Aorta (tissue), 5 donors: ENCODE results near the gene UBR4. TPM values are rescaled to one million over a fixed set of nuclear protein-coding genes. Genes with fewer than 3 reads are reported as not detected.
"Not testable (repeated sequence)": the region's sequence is repeated elsewhere in the genome, so short reads cannot be mapped to it uniquely, and the experiment has no call there.

Source experiments
- ATAC-seq: fragments of 200-7000 bp; cut with Tn5 transposase; one replicate; pipeline ENCODE4 v1.9.1; 2022; ENCODE audit warnings: moderate library complexity; ENCODE audit not compliant: low FRiP score
- DNase-seq, 2 donors: peaks; one replicate each; pipeline ENCODE4 v3.0.0-alpha.2; 2020
- H3K27ac ChIP-seq, 2 donors: one replicate each; pipeline ENCODE4 v1.5.1; 2013; ENCODE audit warnings: low read length in 2 of 2, mild to moderate bottlenecking in 2 of 2, moderate library complexity in 2 of 2, control low read depth in 1 of 2, inconsistent platforms in 1 of 2, low read depth in 1 of 2
- H3K27me3 ChIP-seq, 2 donors: one replicate each; pipeline ENCODE4 v1.6.1; 2013; ENCODE audit warnings: control low read depth in 1 of 2, low read length in 1 of 2, mild to moderate bottlenecking in 1 of 2, moderate library complexity in 1 of 2; ENCODE audit not compliant: insufficient read depth in 2 of 2, control insufficient read depth in 1 of 2
- H3K36me3 ChIP-seq, 2 donors: one replicate each; pipeline ENCODE4 v1.6.1; 2013; ENCODE audit warnings: control low read depth in 1 of 2, low read length in 1 of 2, mild to moderate bottlenecking in 1 of 2; ENCODE audit not compliant: insufficient read depth in 2 of 2, control insufficient read depth in 1 of 2
- H3K4me1 ChIP-seq, 2 donors: one replicate each; pipeline ENCODE4 v1.6.1; 2013; ENCODE audit warnings: low read length in 2 of 2, control low read depth in 1 of 2, mild to moderate bottlenecking in 1 of 2, moderate library complexity in 1 of 2; ENCODE audit not compliant: insufficient read depth in 2 of 2, control insufficient read depth in 1 of 2
- H3K4me3 ChIP-seq, 2 donors: one replicate each; pipeline ENCODE4 v1.5.1; 2013; ENCODE audit warnings: low read length in 2 of 2, control low read depth in 1 of 2, mild to moderate bottlenecking in 1 of 2
- H3K9me3 ChIP-seq: one replicate; pipeline ENCODE4 v1.6.1; 2013; ENCODE audit warnings: mild to moderate bottlenecking, low read length; ENCODE audit not compliant: control insufficient read depth
- WGBS, 2 donors: extraction: QIAGEN DNeasy Blood & Tissue Kit; methylation state at CpG; one replicate each; pipeline ENCODE4 v1.1.7; 2013; 5-methylcytosine and 5-hydroxymethylcytosine counted together
- intact Hi-C, 2 donors: fragments of 100-400 bp; cut with DNase I; formaldehyde crosslinking; loops; one replicate each; pipeline versions ENCODE4 v1.14.2 to v1.15.0; 2022
- polyA plus RNA-seq, 2 donors: library from polyadenylated mRNA; stranded (reverse); fragments of 200-250 nt; gene quantifications; one replicate each; pipeline ENCODE4 v1.2.3, GENCODE V29; 2013
- total RNA-seq, 2 donors: library from RNA; stranded (reverse); fragmentation: NEBNext Ultra II Directional; extraction: Animal tissue kit (Norgen Biotek cat#: 25700); gene quantifications; one replicate each; pipeline ENCODE4 v1.2.1, GENCODE V29; 2021
- donor health status: healthy with polysubstance abuse.
- donor health status: Bipolar disorder and iron deficiency.
- donor health status: DM: no; HTN: no; CAD: no.
- donor health status: DM: no; HTN: no; CAD: no.
- donor health status: DM: yes; HTN: yes; CAD: no.

Gene UBR4
- total and polyA plus RNA-seq, 4 donors: 16.4 to 293 (median 187) TPM

DNA sequence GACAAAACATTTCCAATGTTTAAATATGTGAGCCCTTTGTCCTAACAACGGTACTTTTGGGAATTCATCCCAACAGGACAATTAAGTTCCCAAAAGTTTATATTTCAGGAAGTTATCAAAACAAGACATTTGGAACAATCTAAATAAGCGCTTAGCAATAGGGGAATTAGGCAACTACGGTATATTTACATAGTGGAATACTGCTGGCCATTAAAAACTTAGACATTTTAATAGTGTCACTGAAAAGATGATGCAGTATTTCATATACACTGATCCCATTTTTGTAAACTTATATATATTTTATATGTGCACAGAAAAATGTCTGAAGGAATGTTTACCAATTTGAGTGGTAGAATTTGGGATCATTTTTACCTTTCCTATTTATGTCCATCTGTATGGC lies 20.8 kb downstream of the UBR4 start:
- no peaks in the 10 kb centered on the region for H3K4me1 ChIP-seq
- no peak overlapping the region for H3K27ac ChIP-seq
- DNase-seq (no peak), ATAC-seq (no peak)
- H3K36me3 ChIP-seq: peaks cover 11 to 21% of the 10 kb centered on the region in 2 donors
- intact Hi-C loops: no loop called here
- H3K9me3 ChIP-seq: no peaks in the 10 kb centered on the region
- no peaks in the 10 kb centered on the region for H3K27me3 ChIP-seq
- H3K4me3 ChIP-seq: no peak overlapping the region
- WGBS, 2 donors: 86 to 91% methylated on average over 3 of the region's 3 CpGs

DNA sequence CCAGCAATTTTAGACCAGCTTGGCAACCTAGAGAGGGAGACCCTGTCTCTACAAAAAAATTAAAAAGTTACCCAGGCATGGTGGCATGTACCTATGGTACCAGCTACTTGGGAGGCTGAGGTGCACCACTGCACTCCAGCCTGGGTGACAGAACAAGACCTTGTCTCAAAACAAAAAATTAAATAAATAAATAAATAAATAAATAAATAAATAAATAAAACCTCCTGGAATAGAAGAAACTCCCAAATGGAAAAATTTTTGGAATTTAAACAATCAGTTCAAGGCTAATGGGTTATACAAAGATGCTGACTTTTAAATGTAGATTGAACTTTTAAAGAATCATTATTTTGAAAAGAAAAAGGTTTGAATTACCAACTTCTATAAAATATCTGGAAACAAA lies 22.2 kb downstream of the UBR4 start:
- no peak for ATAC-seq
- no peaks in the 10 kb centered on the region for H3K9me3 ChIP-seq
- no peaks in the 10 kb centered on the region for H3K4me1 ChIP-seq
- H3K36me3 ChIP-seq: peaks cover 16 to 17% of the 10 kb centered on the region in 2 donors
- intact Hi-C loops: no loop called here
- no peaks in the 10 kb centered on the region for H3K27me3 ChIP-seq
- no peak overlapping the region for H3K27ac ChIP-seq
- DNase-seq: no peak
- no peak overlapping the region for H3K4me3 ChIP-seq

DNA sequence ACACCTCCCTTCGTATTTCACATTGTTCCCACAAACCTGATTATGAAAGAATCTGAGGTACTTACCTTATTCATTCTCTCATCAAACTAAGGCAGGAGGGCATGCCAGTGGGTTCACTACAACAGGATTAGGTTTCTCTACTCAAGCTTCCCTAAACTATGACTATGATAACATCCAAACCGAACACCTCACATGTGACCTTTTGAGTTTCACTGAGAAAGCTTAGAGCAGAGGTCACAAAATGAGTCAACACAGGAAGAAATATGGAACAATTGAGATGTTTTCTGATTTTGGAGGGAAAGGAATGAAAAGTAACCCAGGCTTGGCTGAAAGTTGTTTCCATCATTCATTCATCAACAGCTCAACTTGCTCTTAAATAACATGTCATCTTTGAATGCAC lies 24.1 kb downstream of the UBR4 start:
- ATAC-seq (no peak), DNase-seq (no peak)
- WGBS, 2 donors: 86 to 88% methylated on average over 2 of the region's 2 CpGs
- Histone ChIP-seq H3K27me3 (no peaks in the 10 kb centered on the region), H3K4me3 (no peak overlapping the region), H3K9me3 (no peaks in the 10 kb centered on the region), H3K27ac (no peak overlapping the region), H3K4me1 (no peaks in the 10 kb centered on the region), H3K36me3 (peaks cover 14 to 18% of the 10 kb centered on the region in 2 donors)
- intact Hi-C loops: no loop called here

DNA sequence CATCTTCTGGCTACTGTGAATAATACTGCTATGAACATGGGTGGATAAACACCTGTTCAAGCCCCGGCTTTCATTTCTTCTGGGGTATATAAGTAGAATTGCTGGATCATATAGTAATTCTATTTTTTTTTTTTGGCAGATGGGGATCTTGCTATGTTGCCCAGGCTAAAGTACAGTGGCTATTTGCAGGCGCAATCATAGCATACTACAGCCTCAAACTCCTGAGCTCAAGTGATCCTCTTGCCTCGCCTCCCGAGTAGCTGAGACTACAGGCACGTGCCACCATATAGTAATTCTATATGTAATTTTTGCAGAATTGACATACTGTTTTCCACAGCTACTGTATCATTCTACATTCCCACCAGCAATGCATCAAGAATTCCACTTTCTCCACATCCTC lies 27.8 kb downstream of the UBR4 start:
- no peak for DNase-seq
- H3K4me3 ChIP-seq: no peak overlapping the region
- no peaks in the 10 kb centered on the region for H3K9me3 ChIP-seq
- H3K36me3 ChIP-seq: peaks cover 19 to 20% of the 10 kb centered on the region in 2 donors
- no peaks in the 10 kb centered on the region for H3K4me1 ChIP-seq
- WGBS, 2 donors: 96 to 97% methylated on average over 5 of the region's 5 CpGs
- H3K27me3 ChIP-seq: no peaks in the 10 kb centered on the region
- intact Hi-C loops: loop anchor here in 1 of 2 donors (5.0 kb wide), 1 partner anchor 35 kb away; no protein-coding TSS in a partner anchor
- no peak overlapping the region for H3K27ac ChIP-seq
- no peak for ATAC-seq

GRCh38 chr1:19180265-19180657 lies 29.8 kb downstream of the UBR4 start:
- not testable (repeated sequence) for ATAC-seq, H3K27me3 ChIP-seq, H3K9me3 ChIP-seq, DNase-seq, H3K4me3 ChIP-seq, H3K4me1 ChIP-seq, H3K27ac ChIP-seq
- intact Hi-C loops: loop anchor here in 1 of 2 donors (5.0 kb wide), 1 partner anchor 33 kb away; no protein-coding TSS in a partner anchor
- WGBS, 2 donors: 93 to 94% methylated on average over 8 of the region's 8 CpGs
- H3K36me3 ChIP-seq: peaks cover 12 to 18% of the 10 kb centered on the region in 2 donors

DNA sequence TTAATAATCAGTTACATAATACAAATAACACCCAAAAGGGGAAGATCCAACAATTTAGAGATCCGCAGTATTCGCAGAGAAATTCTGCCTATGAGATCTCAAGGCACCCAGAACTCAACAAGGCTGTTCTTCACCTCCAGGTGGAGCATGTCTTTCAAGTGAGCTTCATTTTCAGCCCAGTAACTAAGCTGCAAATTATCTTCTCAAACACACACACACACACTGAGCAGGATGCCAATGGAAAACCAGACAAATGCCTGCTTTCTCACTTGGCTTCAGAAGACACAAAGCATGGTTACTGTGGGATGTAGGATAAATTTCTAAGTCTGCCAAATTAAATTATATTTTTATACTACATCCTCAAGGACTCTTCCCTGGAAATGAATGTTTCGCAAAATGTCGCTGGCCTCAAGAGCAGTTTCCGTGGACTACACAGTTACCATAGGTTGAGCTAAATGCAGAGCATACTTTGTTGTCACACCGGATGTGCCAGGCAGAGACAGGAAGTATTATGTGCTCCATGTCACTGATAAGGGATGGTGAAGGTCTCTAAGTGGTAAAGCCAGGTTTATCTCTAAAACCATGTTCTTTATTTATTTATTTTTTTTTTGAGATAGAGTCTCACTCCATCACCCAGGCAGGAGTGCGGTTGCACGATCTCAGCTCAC lies 30.3 kb downstream of the UBR4 start:
- peaks cover 9 to 18% of the 10 kb centered on the region in 2 donors for H3K36me3 ChIP-seq
- no peaks in the 10 kb centered on the region for H3K27me3 ChIP-seq
- H3K27ac ChIP-seq: no peak overlapping the region
- ATAC-seq: no peak
- H3K4me3 ChIP-seq: no peak overlapping the region
- no peaks in the 10 kb centered on the region for H3K9me3 ChIP-seq
- 87 to 93% methylated on average over 8 of the region's 8 CpGs for WGBS, 2 donors
- no peak for DNase-seq
- H3K4me1 ChIP-seq: no peaks in the 10 kb centered on the region
- intact Hi-C loops: loop anchor here in 1 of 2 donors (5.0 kb wide), 1 partner anchor 32 kb away; no protein-coding TSS in a partner anchor

DNA sequence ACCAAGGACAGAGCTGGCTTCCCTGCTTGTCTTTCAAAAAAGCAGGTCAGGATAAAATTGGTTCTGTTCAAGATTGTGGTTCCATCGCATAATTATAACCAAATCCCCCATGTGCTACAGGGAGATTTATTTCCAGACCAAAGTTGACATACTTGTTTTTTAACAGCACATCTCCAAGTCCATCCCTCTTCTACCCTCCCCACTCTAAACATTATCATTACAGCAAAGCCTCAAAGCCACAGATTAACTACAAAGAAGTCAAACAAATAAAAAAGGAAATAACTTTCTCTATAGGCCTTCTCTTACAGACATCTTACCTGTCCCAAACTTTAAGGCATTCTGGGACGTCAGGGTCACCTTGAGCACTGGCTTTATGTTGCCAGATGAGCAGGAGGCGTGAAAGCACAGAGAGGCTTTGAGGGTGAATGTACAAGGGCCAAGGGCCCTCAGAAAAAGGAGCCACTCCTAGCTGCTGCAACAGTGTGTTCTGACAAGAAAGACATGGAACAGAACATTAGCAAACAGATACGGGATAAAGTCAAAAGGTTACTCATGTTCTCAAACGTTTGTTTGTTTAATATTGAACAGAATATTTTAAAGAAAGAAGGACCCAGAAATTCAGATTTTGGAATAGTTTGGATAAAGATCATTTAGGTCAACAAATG lies 31.2 kb downstream of the UBR4 start:
- Histone ChIP-seq H3K4me1 (no peaks in the 10 kb centered on the region), H3K9me3 (no peaks in the 10 kb centered on the region), H3K27me3 (no peaks in the 10 kb centered on the region), H3K4me3 (no peak overlapping the region), H3K27ac (no peak overlapping the region), H3K36me3 (peaks cover 6 to 18% of the 10 kb centered on the region in 2 donors)
- intact Hi-C loops: no loop called here
- ATAC-seq (no peak), DNase-seq (no peak)
- 69 to 72% methylated on average over 5 of the region's 5 CpGs for WGBS, 2 donors

- 71 to 76% methylated on average over 2 of the region's 2 CpGs for WGBS, 2 donors
- intact Hi-C loops: no loop called here
These were observed 32.3 kb downstream of the UBR4 start for GRCh38 chr1:19177811-19178210.

DNA sequence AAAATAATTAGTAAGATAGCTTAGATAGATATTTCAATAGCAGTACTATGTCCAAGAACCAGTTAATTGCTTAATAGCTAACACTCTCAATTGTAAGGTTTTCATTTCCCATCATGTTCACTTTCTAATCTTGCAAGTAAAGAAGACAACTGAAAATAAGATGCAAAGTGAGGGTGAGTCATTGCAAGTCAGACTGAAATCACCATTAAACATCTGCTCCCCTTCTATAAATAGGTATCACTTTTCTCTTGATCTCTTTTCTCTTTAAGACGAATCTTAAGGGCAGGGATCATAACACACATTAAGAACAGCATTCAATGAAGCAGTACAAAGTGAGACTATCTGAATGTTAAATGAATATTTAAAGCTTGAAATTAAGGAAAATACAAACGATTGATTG lies 40.4 kb downstream of the UBR4 start:
- Histone ChIP-seq H3K27ac (no peak overlapping the region), H3K27me3 (no peaks in the 10 kb centered on the region), H3K9me3 (no peaks in the 10 kb centered on the region), H3K4me1 (no peaks in the 10 kb centered on the region), H3K4me3 (no peak overlapping the region), H3K36me3 (peaks cover 28 to 35% of the 10 kb centered on the region in 2 donors)
- ATAC-seq (no peak), DNase-seq (no peak)
- intact Hi-C loops: no loop called here
- WGBS, 2 donors: 78 to 79% methylated on average over 2 of the region's 2 CpGs

More at GRCh38 chr1:19177811-19178210, 32.3 kb downstream of the UBR4 start:
- Histone ChIP-seq H3K9me3 (no peaks in the 10 kb centered on the region), H3K4me3 (no peak overlapping the region), H3K27ac (no peak overlapping the region), H3K4me1 (no peaks in the 10 kb centered on the region), H3K36me3 (peaks cover 13 to 21% of the 10 kb centered on the region in 2 donors), H3K27me3 (no peaks in the 10 kb centered on the region)
- ATAC-seq (no peak), DNase-seq (no peak)
